Keratinocyte (primary cell): ENCODE data around the gene SEMA4D. TPM values are rescaled to one million over a fixed set of nuclear protein-coding genes. Genes with fewer than 3 reads are reported as not detected.

Experiments
- DNase-seq: peaks from one replicate; pipeline ENCODE4 v3.0.0-alpha.2; 2011; ENCODE audit warnings: low read depth, missing footprints, low spot score
- FAIRE-seq: peaks from 2 replicates; lab custom pipeline; 2011; peaks lifted over from hg19 to GRCh38; lab: Jason Lieb, UNC
- H2AFZ ChIP-seq: 2 replicates; pipeline ENCODE4 v1.6.0; 2012; ENCODE audit warnings: low read length, control low read depth, inconsistent platforms; ENCODE audit not compliant: control insufficient read depth
- H3K27ac ChIP-seq: 2 replicates; pipeline ENCODE4 v1.5.1; 2011; ENCODE audit warnings: low read length; ENCODE audit not compliant: control insufficient read depth, insufficient read depth
- H3K27me3 ChIP-seq: 3 replicates; pipeline ENCODE4 v1.6.0; 2011; ENCODE audit warnings: low read length; ENCODE audit not compliant: control insufficient read depth, insufficient read depth; ENCODE audit errors: extremely low read depth
- H3K36me3 ChIP-seq, 2 experiments: 2 replicates in 1 of 2; 3 replicates in 1 of 2; pipeline ENCODE4 v1.5.1; 2011; ENCODE audit warnings: low read length in 2 of 2, mild to moderate bottlenecking in 1 of 2; ENCODE audit not compliant: control insufficient read depth in 2 of 2, insufficient read depth in 2 of 2; ENCODE audit errors: extremely low read depth in 1 of 2
- H3K4me1 ChIP-seq: 3 replicates; pipeline ENCODE4 v1.5.1; 2011; ENCODE audit warnings: low read length; ENCODE audit not compliant: control insufficient read depth, insufficient read depth; ENCODE audit errors: extremely low read depth
- H3K4me2 ChIP-seq: 3 replicates; pipeline ENCODE4 v1.6.0; 2011; ENCODE audit warnings: low read depth, low read length; ENCODE audit not compliant: control insufficient read depth, insufficient read depth; ENCODE audit errors: extremely low read depth
- H3K4me3 ChIP-seq, 3 experiments: fragments of 200-600 bp in 1 of 3; sonication (generic) in 1 of 3; 2 replicates in 2 of 3; 3 replicates in 1 of 3; pipeline ENCODE4 v1.5.1; 2011 to 2016; ENCODE audit warnings: low read length in 3 of 3, mild to moderate bottlenecking in 3 of 3, control low read depth in 2 of 3, inconsistent platforms in 1 of 3, low read depth in 1 of 3, mixed read lengths in 1 of 3, mixed run types in 1 of 3, moderate library complexity in 1 of 3; ENCODE audit not compliant: control insufficient read depth in 2 of 3, insufficient read depth in 2 of 3; ENCODE audit errors: extremely low read depth in 1 of 3
- H3K79me2 ChIP-seq: 2 replicates; pipeline ENCODE4 v1.6.0; 2012; ENCODE audit warnings: low read length; ENCODE audit not compliant: control insufficient read depth, insufficient read depth
- H3K9ac ChIP-seq: 3 replicates; pipeline ENCODE4 v1.6.0; 2011; ENCODE audit warnings: low read length; ENCODE audit not compliant: control insufficient read depth, insufficient read depth; ENCODE audit errors: extremely low read depth
- H3K9me1 ChIP-seq: 3 replicates; pipeline ENCODE4 v1.6.0; 2011; ENCODE audit warnings: low read length; ENCODE audit not compliant: control insufficient read depth, insufficient read depth; ENCODE audit errors: extremely low read depth
- H3K9me3 ChIP-seq: 2 replicates; pipeline ENCODE4 v1.5.1; 2012; ENCODE audit warnings: low read depth, low read length; ENCODE audit not compliant: control insufficient read depth
- H4K20me1 ChIP-seq: 3 replicates; pipeline ENCODE4 v1.6.0; 2011; ENCODE audit warnings: low read length; ENCODE audit not compliant: control insufficient read depth, insufficient read depth; ENCODE audit errors: extremely low read depth
- CTCF ChIP-seq, 3 experiments: IDR thresholded peaks in 1 of 3; conservative IDR thresholded peaks in 1 of 3; optimal IDR thresholded peaks in 1 of 3; 2 replicates in 2 of 3; 3 replicates in 1 of 3; pipeline versions ENCODE3 to v1.5.1; 2011; ENCODE audit warnings: low read length in 3 of 3, mild to moderate bottlenecking in 3 of 3, moderate library complexity in 2 of 3, control low read depth in 1 of 3, inconsistent platforms in 1 of 3; ENCODE audit not compliant: insufficient read depth in 2 of 3; ENCODE audit errors: extremely low read depth in 1 of 3
- EZH2 ChIP-seq: IDR thresholded peaks from one replicate; pipeline ENCODE4 v1.6.1; 2012; ENCODE audit warnings: inconsistent platforms, mild to moderate bottlenecking, low read length, moderate library complexity
- dilution Hi-C: fragments of 300-500 bp; cut with MboI; formaldehyde crosslinking; loops from one replicate; pipeline ENCODE4 v1.7.0; 2020; ENCODE audit warnings: low sequenced_read_pairs; ENCODE audit not compliant: extremely low pct_ligation_motif_present
- polyA plus RNA-seq, 5 experiments: library from polyadenylated mRNA; depleted of rRNA in 3 of 5; stranded (reverse) in 3 of 5; stranded (forward) in 1 of 5; unstranded in 1 of 5; fragments of >200 nt; gene quantifications; 1 replicate in 1 of 5; 2 replicates in 3 of 5; 3 replicates in 1 of 5; pipeline versions ENCODE4 v1.2.1 to v1.2.3, GENCODE V29; 2011 to 2012; ENCODE audit warnings: missing spikeins in 2 of 5, low read depth in 1 of 5, low replicate concordance in 1 of 5

Gene SEMA4D
- polyA plus RNA-seq, 1 donor (not counting 4 experiments of a cell fraction or from before 2014, with no cell fraction given): 0.43 TPM

GRCh38 chr9:89446961-89447310 is 51.0 kb downstream of the SEMA4D start:
- Histone ChIP-seq H3K4me3 (no peak overlapping the region), H3K27me3 (no peaks in the 10 kb centered on the region), H3K27ac (no peak overlapping the region), H3K9ac (no peak overlapping the region), H2AFZ (no peak overlapping the region), H3K4me1 (no peaks in the 10 kb centered on the region), H3K9me3 (no peaks in the 10 kb centered on the region), H3K4me2 (no peak overlapping the region), H3K79me2 (no peaks in the 10 kb centered on the region), H3K36me3 (no peaks in the 10 kb centered on the region), H4K20me1 (no peaks in the 10 kb centered on the region), H3K9me1 (no peaks in the 10 kb centered on the region)
- FAIRE-seq: no peak
- TF ChIP-seq CTCF (optimal IDR thresholded peaks at IDR 0.05 in 1 of 3, IDR thresholded peaks at IDR 0.05 in 1 of 3, conservative IDR thresholded peaks at IDR 0.05 in 1 of 3; ENCODE audit: extremely low read depth in 1 of 3, insufficient read depth in 2 of 3, low read length in 3 of 3): no peak
- no peak for TF ChIP-seq EZH2
- dilution Hi-C loops: no loop called here
- DNase-seq: no peak

- Histone ChIP-seq H4K20me1 (no peaks in the 10 kb centered on the region), H3K9me1 (no peaks in the 10 kb centered on the region), H3K4me2 (no peak overlapping the region), H3K27me3 (no peaks in the 10 kb centered on the region), H3K4me1 (no peaks in the 10 kb centered on the region), H2AFZ (no peak overlapping the region), H3K9ac (no peak overlapping the region), H3K36me3 (no peaks in the 10 kb centered on the region), H3K4me3 (no peak overlapping the region), H3K27ac (no peak overlapping the region), H3K79me2 (no peaks in the 10 kb centered on the region), H3K9me3 (no peaks in the 10 kb centered on the region)
- DNase-seq: no peak
- dilution Hi-C loops: no loop called here
- no peak for TF ChIP-seq CTCF (optimal IDR thresholded peaks at IDR 0.05 in 1 of 3, IDR thresholded peaks at IDR 0.05 in 1 of 3, conservative IDR thresholded peaks at IDR 0.05 in 1 of 3; ENCODE audit: extremely low read depth in 1 of 3, insufficient read depth in 2 of 3, low read length in 3 of 3)
- TF ChIP-seq EZH2: no peak
- FAIRE-seq: no peak
These were observed 51.5 kb downstream of the SEMA4D start for GRCh38 chr9:89446261-89446960.
